Measurements from ENCODE around the gene CHMP4B. TPM values are rescaled to one million over a fixed set of nuclear protein-coding genes. Genes with fewer than 3 reads are reported as not detected.

CHMP4B gene
- total and polyA plus RNA-seq, 12 donors = 55.1 to 150 (median 93.4) TPM

DNA sequence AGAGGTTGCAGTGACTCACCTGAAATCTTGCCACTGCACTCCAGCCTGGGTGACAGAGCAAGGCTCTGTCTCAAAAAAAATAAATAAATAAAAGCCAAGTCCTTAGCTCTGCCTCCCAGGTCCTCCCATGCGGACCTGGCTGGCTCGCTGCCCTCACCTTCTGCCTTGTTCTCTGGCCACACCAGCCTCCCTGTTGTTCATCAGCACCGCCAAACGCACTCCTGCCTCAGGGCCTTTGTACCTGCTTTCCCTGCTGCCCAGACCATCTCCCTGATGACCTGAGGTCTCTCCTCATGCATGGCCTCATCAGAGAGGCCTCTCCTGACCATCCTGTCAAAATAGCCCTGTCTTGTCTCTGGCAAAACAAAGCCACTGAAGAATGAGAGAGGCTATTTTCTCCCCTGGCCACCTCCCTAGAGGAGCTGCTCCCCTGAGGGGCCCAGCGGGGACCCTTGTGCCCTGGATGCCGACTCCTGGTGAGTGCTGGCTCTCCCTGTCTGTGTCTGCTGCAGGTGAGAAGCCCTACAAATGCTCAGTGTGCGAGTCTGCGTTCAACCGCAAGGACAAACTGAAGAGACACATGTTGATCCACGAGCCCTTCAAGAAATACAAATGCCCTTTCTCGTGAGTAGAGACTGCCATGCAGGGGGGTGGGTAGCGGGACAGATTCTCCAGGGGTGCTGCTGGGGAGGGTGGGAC, 22.6 kb upstream of the CHMP4B start:
- Histone ChIP-seq H3K27ac (no peak overlapping the region), H3K36me3 (replicated peaks in 1 of 2) (peaks cover 0 to 4% of the 10 kb centered on the region in 2 donors), H3K27me3 (no peaks in the 10 kb centered on the region), H3K4me3 (no peak overlapping the region), H3K4me1 (replicated peaks in 1 of 2) (peaks cover 0 to 8% of the 10 kb centered on the region in 2 donors), H3K9me3 (replicated peaks in 1 of 3) (no peaks in the 10 kb centered on the region)
- no peak for DNase-seq
- intact Hi-C loops (cut with DNase I) = no loop called here
- WGBS, 4 donors = 90 to 99% (median 93%) methylated on average over 7 to 12 of the region's 12 CpGs
- TF ChIP-seq POLR2A (IDR thresholded peaks at IDR 0.05) = no peak
- TF ChIP-seq, protein P1, sequence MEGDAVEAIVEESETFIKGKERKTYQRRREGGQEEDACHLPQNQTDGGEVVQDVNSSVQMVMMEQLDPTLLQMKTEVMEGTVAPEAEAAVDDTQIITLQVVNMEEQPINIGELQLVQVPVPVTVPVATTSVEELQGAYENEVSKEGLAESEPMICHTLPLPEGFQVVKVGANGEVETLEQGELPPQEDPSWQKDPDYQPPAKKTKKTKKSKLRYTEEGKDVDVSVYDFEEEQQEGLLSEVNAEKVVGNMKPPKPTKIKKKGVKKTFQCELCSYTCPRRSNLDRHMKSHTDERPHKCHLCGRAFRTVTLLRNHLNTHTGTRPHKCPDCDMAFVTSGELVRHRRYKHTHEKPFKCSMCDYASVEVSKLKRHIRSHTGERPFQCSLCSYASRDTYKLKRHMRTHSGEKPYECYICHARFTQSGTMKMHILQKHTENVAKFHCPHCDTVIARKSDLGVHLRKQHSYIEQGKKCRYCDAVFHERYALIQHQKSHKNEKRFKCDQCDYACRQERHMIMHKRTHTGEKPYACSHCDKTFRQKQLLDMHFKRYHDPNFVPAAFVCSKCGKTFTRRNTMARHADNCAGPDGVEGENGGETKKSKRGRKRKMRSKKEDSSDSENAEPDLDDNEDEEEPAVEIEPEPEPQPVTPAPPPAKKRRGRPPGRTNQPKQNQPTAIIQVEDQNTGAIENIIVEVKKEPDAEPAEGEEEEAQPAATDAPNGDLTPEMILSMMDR (IDR thresholded peaks at IDR 0.05) = no peak

GRCh38 chr20:33789109-33789857, 21.9 kb upstream of the CHMP4B start:
- H3K4me3 ChIP-seq = no peak overlapping the region
- peaks cover 0 to 4% of the 10 kb centered on the region in 2 donors for H3K36me3 ChIP-seq (replicated peaks in 1 of 2)
- DNase-seq = peak; percentile 65 to 87 (median 86)
- peak overlapping the region in 4 of 5 donors; percentile 10 to 82 (median 50) for H3K27ac ChIP-seq
- 78 to 85% (median 81%) methylated on average over 9 to 11 of the region's 11 CpGs for WGBS, 4 donors
- peaks cover 0 to 8% of the 10 kb centered on the region in 2 donors for H3K4me1 ChIP-seq (replicated peaks in 1 of 2)
- no peaks in the 10 kb centered on the region for H3K27me3 ChIP-seq
- TF ChIP-seq POLR2A (IDR thresholded peaks at IDR 0.05) = no peak
- TF ChIP-seq, protein P1 (IDR thresholded peaks at IDR 0.05) = no peak
- H3K9me3 ChIP-seq (replicated peaks in 1 of 3) = no peaks in the 10 kb centered on the region
- intact Hi-C loops (cut with DNase I) = no loop called here

DNA sequence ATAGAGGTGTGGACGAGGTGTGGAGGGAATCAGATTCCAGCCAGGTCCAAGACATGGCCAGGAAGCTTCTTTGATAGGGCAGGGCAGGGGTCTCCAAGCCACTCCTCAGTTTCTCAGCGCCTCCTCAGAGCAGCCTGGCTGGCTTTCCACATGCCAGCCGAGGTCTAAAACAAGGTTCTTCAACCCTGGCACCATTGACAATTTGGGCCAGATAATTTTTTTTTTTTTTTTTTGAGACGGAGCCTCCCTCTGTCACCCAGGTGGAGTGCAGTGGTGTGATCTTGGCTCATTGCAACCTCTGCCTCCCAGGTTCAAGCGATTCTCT, 21.3 kb upstream of the CHMP4B start:
- no peaks in the 10 kb centered on the region for H3K9me3 ChIP-seq (replicated peaks in 1 of 3)
- peaks cover 0 to 4% of the 10 kb centered on the region in 2 donors for H3K36me3 ChIP-seq (replicated peaks in 1 of 2)
- WGBS, 4 donors = 44 to 67% (median 61%) methylated on average over 5 of the region's 5 CpGs
- H3K4me3 ChIP-seq = no peak overlapping the region
- H3K27me3 ChIP-seq = no peaks in the 10 kb centered on the region
- DNase-seq = no peak
- H3K27ac ChIP-seq = peak overlapping the region in 1 of 5 donors; percentile 82
- peaks cover 0 to 8% of the 10 kb centered on the region in 2 donors for H3K4me1 ChIP-seq (replicated peaks in 1 of 2)
- intact Hi-C loops (cut with DNase I) = no loop called here
- TF ChIP-seq, protein P1 (IDR thresholded peaks at IDR 0.05) = no peak
- no peak for TF ChIP-seq POLR2A (IDR thresholded peaks at IDR 0.05)

GRCh38 chr20:33790566-33790965, 20.6 kb upstream of the CHMP4B start:
- DNase-seq = no peak
- Histone ChIP-seq H3K36me3 (replicated peaks in 1 of 2) (peaks cover 0 to 4% of the 10 kb centered on the region in 2 donors), H3K9me3 (replicated peaks in 1 of 3) (no peaks in the 10 kb centered on the region), H3K27ac (no peak overlapping the region), H3K4me3 (no peak overlapping the region), H3K4me1 (replicated peaks in 1 of 2) (peaks cover 0 to 8% of the 10 kb centered on the region in 2 donors), H3K27me3 (no peaks in the 10 kb centered on the region)
- TF ChIP-seq, protein P1 (IDR thresholded peaks at IDR 0.05) = no peak
- no peak for TF ChIP-seq POLR2A (IDR thresholded peaks at IDR 0.05)
- 85 to 96% (median 91%) methylated on average over 11 of the region's 11 CpGs for WGBS, 4 donors
- intact Hi-C loops (cut with DNase I) = no loop called here

Data from adrenal gland (tissue), 12 donors.